Nephron (organoid): ENCODE measurements around the gene HOXC9.
A peak's percentile ranks its signal among the peaks of the same experiment; 100 is the strongest.

Source experiments
- H3K27ac Mint-ChIP-seq, 3 experiments: 2 replicates each; pipeline ENCODE4 v1.8.0; 2020; ENCODE audit warnings: mixed read lengths in 3 of 3, mild to moderate bottlenecking in 2 of 3, moderate library complexity in 1 of 3
- H3K27me3 Mint-ChIP-seq: 2 replicates; pipeline ENCODE4 v1.8.0; 2021; ENCODE audit warnings: low read depth, mild to moderate bottlenecking, moderate library complexity, mixed read lengths
- H3K36me3 Mint-ChIP-seq: 2 replicates; pipeline ENCODE4 v1.8.0; 2020; ENCODE audit warnings: low read depth, mixed read lengths
- H3K4me1 Mint-ChIP-seq: 2 replicates; pipeline ENCODE4 v1.8.0; 2020; ENCODE audit warnings: mixed read lengths
- H3K4me3 Mint-ChIP-seq, 3 experiments: 2 replicates each; pipeline ENCODE4 v1.8.0; 2020; ENCODE audit warnings: mild to moderate bottlenecking in 3 of 3, mixed read lengths in 3 of 3, moderate library complexity in 2 of 3
- H3K9me3 Mint-ChIP-seq: 2 replicates; pipeline ENCODE4 v1.8.0; 2020; ENCODE audit warnings: mixed read lengths
- TF ChIP-seq, protein P1 (sequence below), 3 experiments: fragments of 200-600 bp; sonication (generic); IDR thresholded peaks; one replicate each; pipeline ENCODE4 v1.5.0; 2021; ENCODE audit warnings: antibody characterized with exemption in 3 of 3; ENCODE audit not compliant: unreplicated experiment in 3 of 3

The HOXC9 gene

DNA sequence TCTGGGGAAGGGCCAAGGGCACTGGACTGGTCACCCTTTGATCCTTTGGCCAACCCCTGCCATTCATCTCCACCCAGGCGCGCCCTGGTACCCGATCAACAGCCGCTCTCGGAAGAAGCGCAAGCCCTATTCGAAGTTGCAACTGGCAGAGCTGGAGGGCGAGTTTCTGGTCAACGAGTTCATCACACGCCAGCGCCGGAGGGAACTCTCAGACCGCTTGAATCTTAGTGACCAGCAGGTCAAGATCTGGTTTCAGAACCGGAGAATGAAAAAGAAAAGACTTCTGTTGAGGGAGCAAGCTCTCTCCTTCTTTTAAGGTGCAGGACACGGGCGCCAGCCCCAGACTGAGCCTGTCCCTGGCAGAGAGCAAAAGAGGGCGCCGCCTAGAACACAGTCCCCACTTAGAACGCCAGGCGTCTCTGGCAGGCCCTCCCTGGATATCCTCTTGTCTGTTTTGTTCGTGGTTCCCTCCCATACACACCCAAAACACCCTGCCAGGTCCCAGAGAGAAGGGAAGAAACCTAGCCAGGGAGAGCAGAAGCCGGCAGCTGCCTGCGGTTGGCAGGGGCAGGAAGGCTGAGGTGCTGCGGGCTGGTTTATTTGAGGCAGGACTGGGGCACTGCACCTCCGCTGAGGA, 43.6 kb upstream of the HOXC9 start:
- no peak overlapping the region for H3K27ac Mint-ChIP-seq
- H3K4me1 Mint-ChIP-seq: peaks cover 6% of the 10 kb centered on the region
- peaks cover 100% of the 10 kb centered on the region for H3K27me3 Mint-ChIP-seq
- no peaks in the 10 kb centered on the region for H3K36me3 Mint-ChIP-seq
- H3K9me3 Mint-ChIP-seq: no peaks in the 10 kb centered on the region
- TF ChIP-seq, protein P1, sequence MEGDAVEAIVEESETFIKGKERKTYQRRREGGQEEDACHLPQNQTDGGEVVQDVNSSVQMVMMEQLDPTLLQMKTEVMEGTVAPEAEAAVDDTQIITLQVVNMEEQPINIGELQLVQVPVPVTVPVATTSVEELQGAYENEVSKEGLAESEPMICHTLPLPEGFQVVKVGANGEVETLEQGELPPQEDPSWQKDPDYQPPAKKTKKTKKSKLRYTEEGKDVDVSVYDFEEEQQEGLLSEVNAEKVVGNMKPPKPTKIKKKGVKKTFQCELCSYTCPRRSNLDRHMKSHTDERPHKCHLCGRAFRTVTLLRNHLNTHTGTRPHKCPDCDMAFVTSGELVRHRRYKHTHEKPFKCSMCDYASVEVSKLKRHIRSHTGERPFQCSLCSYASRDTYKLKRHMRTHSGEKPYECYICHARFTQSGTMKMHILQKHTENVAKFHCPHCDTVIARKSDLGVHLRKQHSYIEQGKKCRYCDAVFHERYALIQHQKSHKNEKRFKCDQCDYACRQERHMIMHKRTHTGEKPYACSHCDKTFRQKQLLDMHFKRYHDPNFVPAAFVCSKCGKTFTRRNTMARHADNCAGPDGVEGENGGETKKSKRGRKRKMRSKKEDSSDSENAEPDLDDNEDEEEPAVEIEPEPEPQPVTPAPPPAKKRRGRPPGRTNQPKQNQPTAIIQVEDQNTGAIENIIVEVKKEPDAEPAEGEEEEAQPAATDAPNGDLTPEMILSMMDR (IDR thresholded peaks at IDR 0.05; ENCODE audit: unreplicated experiment in 3 of 3): no peak
- no peak overlapping the region for H3K4me3 Mint-ChIP-seq

- TF ChIP-seq, protein P1 (IDR thresholded peaks at IDR 0.05; ENCODE audit: unreplicated experiment in 3 of 3): no peak
- peaks cover 100% of the 10 kb centered on the region for H3K27me3 Mint-ChIP-seq
- H3K4me1 Mint-ChIP-seq: peaks cover 6% of the 10 kb centered on the region
- H3K4me3 Mint-ChIP-seq: no peak overlapping the region
- no peaks in the 10 kb centered on the region for H3K36me3 Mint-ChIP-seq
- no peak overlapping the region for H3K27ac Mint-ChIP-seq
- no peaks in the 10 kb centered on the region for H3K9me3 Mint-ChIP-seq
These were observed 42.9 kb upstream of the HOXC9 start for GRCh38 chr12:53956914-53957536.

- TF ChIP-seq, protein P1 (IDR thresholded peaks at IDR 0.05; ENCODE audit: unreplicated experiment in 3 of 3): no peak
- Mint-ChIP-seq H3K4me1 (peaks cover 5% of the 10 kb centered on the region), H3K4me3 (no peak overlapping the region), H3K36me3 (no peaks in the 10 kb centered on the region), H3K27ac (no peak overlapping the region), H3K9me3 (no peaks in the 10 kb centered on the region), H3K27me3 (peaks cover 100% of the 10 kb centered on the region)
These were observed 41.8 kb upstream of the HOXC9 start for GRCh38 chr12:53958128-53958527.

GRCh38 chr12:53959314-53959713, 40.6 kb upstream of the HOXC9 start:
- Mint-ChIP-seq H3K9me3 (no peaks in the 10 kb centered on the region), H3K27me3 (peaks cover 100% of the 10 kb centered on the region), H3K4me1 (peaks cover under 1% of the 10 kb centered on the region), H3K36me3 (no peaks in the 10 kb centered on the region), H3K27ac (no peak overlapping the region), H3K4me3 (no peak overlapping the region)
- TF ChIP-seq, protein P1 (IDR thresholded peaks at IDR 0.05; ENCODE audit: unreplicated experiment in 3 of 3): no peak

- H3K27ac Mint-ChIP-seq: no peak overlapping the region
- TF ChIP-seq, protein P1 (IDR thresholded peaks at IDR 0.05; ENCODE audit: unreplicated experiment in 3 of 3): no peak
- no peaks in the 10 kb centered on the region for H3K36me3 Mint-ChIP-seq
- peaks cover 4% of the 10 kb centered on the region for H3K4me1 Mint-ChIP-seq
- no peaks in the 10 kb centered on the region for H3K9me3 Mint-ChIP-seq
- peaks cover 100% of the 10 kb centered on the region for H3K27me3 Mint-ChIP-seq
- H3K4me3 Mint-ChIP-seq: peak overlapping the region in 1 of 3 experiments; percentile 31
These were observed 39.6 kb upstream of the HOXC9 start for GRCh38 chr12:53960187-53961024.
